T-helper 17 cell (primary cell): Measurements from ENCODE around the gene MOG. TPM values are rescaled to one million over a fixed set of nuclear protein-coding genes. Genes with fewer than 3 reads are reported as not detected.

Experiments used
- ATAC-seq: fragments of 150-1000 bp; cut with Tn5 transposase; 2 replicates; pipeline ENCODE4 v1.10.0; 2021; ENCODE audit warnings: mild to moderate bottlenecking, moderate library complexity
- DNase-seq, 3 donors: peaks; one replicate each; pipeline versions ENCODE4 v3.0.0 to v3.0.0-alpha.2; 2020 to 2021
- H3K9me3 ChIP-seq: one replicate; pipeline ENCODE4 v1.7.0; 2013; ENCODE audit warnings: low read length, mild to moderate bottlenecking; ENCODE audit not compliant: control insufficient read depth, poor library complexity, severe bottlenecking
- H3K27ac Mint-ChIP-seq: one replicate; pipeline ENCODE4 v1.8.0; 2022; ENCODE audit warnings: mild to moderate bottlenecking, moderate library complexity, mixed read lengths
- H3K27me3 Mint-ChIP-seq: one replicate; pipeline ENCODE4 v1.8.0; 2022; ENCODE audit warnings: mixed read lengths
- H3K36me3 Mint-ChIP-seq: one replicate; pipeline ENCODE4 v1.8.0; 2022; ENCODE audit warnings: low read depth, mixed read lengths
- H3K4me1 Mint-ChIP-seq: one replicate; pipeline ENCODE4 v1.8.0; 2022; ENCODE audit warnings: mild to moderate bottlenecking, mixed read lengths
- H3K4me3 Mint-ChIP-seq: one replicate; pipeline ENCODE4 v1.8.0; 2022; ENCODE audit warnings: mild to moderate bottlenecking, moderate library complexity, mixed read lengths
- total RNA-seq, 4 donors: library from RNA in 2 of 4; stranded (reverse) in 2 of 4; gene quantifications; one replicate each; pipeline ENCODE4 v1.2.3 and lab custom pipeline; 2022 to 2026

MOG gene
- total RNA-seq, 2 donors from 2014 or later: not detected

GRCh38 chr6:29705389-29706231, 48.7 kb downstream of the MOG start:
- H3K9me3 ChIP-seq: no peaks in the 10 kb centered on the region
- Mint-ChIP-seq H3K27ac (no peak overlapping the region), H3K27me3 (peaks cover 31% of the 10 kb centered on the region), H3K36me3 (no peaks in the 10 kb centered on the region), H3K4me3 (no peak overlapping the region), H3K4me1 (peaks cover 25% of the 10 kb centered on the region)
- DNase-seq: no peak
- ATAC-seq: no peak

- peaks cover 27% of the 10 kb centered on the region for H3K4me1 Mint-ChIP-seq
- peak; percentile 30 to 59 (median 38) for DNase-seq
- H3K27me3 Mint-ChIP-seq: peaks cover 10% of the 10 kb centered on the region
- peak overlapping the region; percentile 87 for H3K4me3 Mint-ChIP-seq
- no peaks in the 10 kb centered on the region for H3K36me3 Mint-ChIP-seq
- peak overlapping the region; percentile 89 for H3K27ac Mint-ChIP-seq
- ATAC-seq: peak; percentile 91
- no peaks in the 10 kb centered on the region for H3K9me3 ChIP-seq
Observed at GRCh38 chr6:29708432-29709179, 51.7 kb downstream of the MOG start.

DNA sequence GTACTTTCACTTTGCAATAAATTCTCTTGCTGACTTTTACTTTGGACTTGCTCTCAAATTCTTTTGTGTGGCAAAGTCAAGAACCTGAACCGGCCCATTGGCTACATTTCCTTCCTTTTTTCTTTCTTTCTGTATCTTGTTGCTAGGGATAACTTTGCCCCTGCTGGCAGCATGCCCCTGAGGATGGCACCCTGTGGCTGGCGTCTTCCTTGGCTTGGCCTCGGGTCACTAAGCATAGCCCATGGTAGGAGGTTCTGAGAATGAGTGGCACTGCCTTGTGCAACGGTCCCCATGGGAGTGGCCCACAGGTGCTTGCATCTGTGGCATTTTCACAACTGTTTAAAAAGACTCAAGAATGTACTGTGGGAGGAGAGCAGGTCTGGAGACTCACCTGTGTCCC, 52.3 kb downstream of the MOG start:
- H3K27me3 Mint-ChIP-seq: peaks cover 4% of the 10 kb centered on the region
- H3K4me3 Mint-ChIP-seq: peak overlapping the region; percentile 87
- peak overlapping the region; percentile 89 for H3K27ac Mint-ChIP-seq
- no peaks in the 10 kb centered on the region for H3K9me3 ChIP-seq
- ATAC-seq (peak; percentile 18), DNase-seq (no peak)
- peaks cover 27% of the 10 kb centered on the region for H3K4me1 Mint-ChIP-seq
- H3K36me3 Mint-ChIP-seq: no peaks in the 10 kb centered on the region

DNA sequence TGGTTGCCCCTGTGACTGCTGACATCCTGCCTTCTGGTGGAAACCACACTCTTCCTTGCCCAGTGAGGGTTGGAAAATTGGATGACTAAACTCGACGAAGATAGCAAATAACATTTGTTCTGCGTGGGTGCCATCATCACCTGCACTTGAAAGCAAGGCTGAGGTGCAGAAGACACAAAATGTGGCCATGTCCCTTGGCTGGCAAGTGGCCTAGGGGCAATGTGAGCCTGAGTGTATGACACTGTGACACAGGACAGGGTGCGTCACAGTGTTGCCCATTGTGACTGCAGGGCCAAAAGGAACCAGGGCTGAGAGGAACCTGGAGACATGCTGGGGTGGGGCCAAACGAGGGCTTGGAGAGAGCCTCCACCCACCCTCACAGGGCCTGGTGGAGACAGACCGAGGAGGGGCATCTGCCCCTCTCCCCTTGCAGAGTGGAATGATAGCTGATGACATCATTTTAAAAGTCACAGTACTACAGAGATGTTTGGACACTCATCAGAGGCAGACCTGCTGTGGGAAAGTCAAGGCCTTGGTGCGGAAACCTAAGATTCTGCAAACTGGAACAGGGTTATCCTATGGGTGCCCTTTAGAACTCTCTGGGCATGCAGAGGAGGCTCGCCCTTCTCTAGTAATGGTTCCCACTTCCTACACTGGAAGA, 53.5 kb downstream of the MOG start:
- DNase-seq (no peak), ATAC-seq (no peak)

GRCh38 chr6:29720863-29721262, 64.0 kb downstream of the MOG start:
- ATAC-seq (no peak), DNase-seq (no peak)
- no peaks in the 10 kb centered on the region for H3K27me3 Mint-ChIP-seq
- H3K9me3 ChIP-seq: no peaks in the 10 kb centered on the region
- H3K36me3 Mint-ChIP-seq: peaks cover 5% of the 10 kb centered on the region
- no peak overlapping the region for H3K27ac Mint-ChIP-seq
- no peak overlapping the region for H3K4me3 Mint-ChIP-seq
- peaks cover 19% of the 10 kb centered on the region for H3K4me1 Mint-ChIP-seq

More for the DNA sequence above, 53.5 kb downstream of the MOG start:
- Mint-ChIP-seq H3K36me3 (peaks cover 3% of the 10 kb centered on the region), H3K27ac (no peak overlapping the region), H3K4me1 (peaks cover 27% of the 10 kb centered on the region), H3K4me3 (peak overlapping the region; percentile 50), H3K27me3 (no peaks in the 10 kb centered on the region)
- H3K9me3 ChIP-seq: no peaks in the 10 kb centered on the region

Other genes with a start within 250 kb of the MOG start
- gene OR12D1, start 242.2 kb upstream of the MOG start, total RNA-seq: not detected
- not detected for gene OR10C1, start 217.8 kb upstream of the MOG start, total RNA-seq
- gene OR11A1, start 200.0 kb upstream of the MOG start, total RNA-seq: not detected
- not detected for gene OR2H1, start 199.9 kb upstream of the MOG start, total RNA-seq
- not detected for gene MAS1L, start 169.1 kb upstream of the MOG start, total RNA-seq
- gene UBD, start 97.4 kb upstream of the MOG start, total RNA-seq: not detected
- gene OR2H2, start 72.0 kb upstream of the MOG start, total RNA-seq: not detected
- 100 to 1,000 TPM; 101 to 139 TPM for gene GABBR1, start 23.9 kb upstream of the MOG start, total RNA-seq
- gene ZFP57, start 24.1 kb downstream of the MOG start, total RNA-seq: 1 to 10 TPM in 1 of 2 donors, not detected in 1; 3.1 TPM
- gene HLA-F, start 66.3 kb downstream of the MOG start, total RNA-seq: 100 to 1,000 TPM; 629 to 717 TPM
- gene HLA-G, start 170.7 kb downstream of the MOG start, total RNA-seq: under 1 TPM in 1 of 2 donors, not detected in 1; 0.85 TPM